ENCODE measurements around the gene MBOAT7. TPM values are rescaled to one million over a fixed set of nuclear protein-coding genes. Genes with fewer than 3 reads are reported as not detected.

Gene MBOAT7
- total and polyA plus RNA-seq, 8 donors: 14.1 to 1,215 (median 48.7) TPM

DNA sequence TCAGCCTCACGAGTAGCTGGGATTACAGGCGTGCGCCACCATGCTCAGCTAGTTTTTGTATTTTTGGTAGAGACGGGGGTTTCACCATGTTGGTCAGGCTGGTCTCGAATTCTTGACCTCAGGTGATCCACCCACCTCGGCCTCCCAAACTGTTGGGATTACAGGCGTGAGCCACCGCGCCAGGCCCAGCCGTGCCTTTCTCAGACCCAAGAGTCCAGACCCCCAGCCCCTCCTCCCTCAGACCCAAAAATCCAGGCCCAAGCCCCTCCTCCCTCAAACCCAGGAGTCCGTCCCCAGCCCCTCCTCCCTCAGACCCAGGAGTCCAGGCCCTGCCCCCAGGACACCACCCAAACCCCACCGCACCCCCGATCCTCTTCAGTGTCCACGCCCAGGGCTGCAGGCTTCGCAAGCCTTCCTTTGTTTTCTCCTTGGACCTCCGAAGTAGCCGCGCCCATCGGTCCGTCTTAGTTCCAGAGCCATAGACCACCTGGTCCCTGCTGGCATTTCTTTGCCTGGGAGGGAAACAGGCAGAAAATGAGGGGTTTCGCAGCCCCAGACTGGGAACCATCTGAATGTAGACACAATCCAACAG is 20.1 kb downstream of the MBOAT7 start:
- 88 to 93% (median 90%) methylated on average over 18 to 21 of the region's 21 CpGs for WGBS, 5 donors
- H3K4me1 ChIP-seq: peaks cover 17 to 37% (median 28%) of the 10 kb centered on the region in 4 donors
- H3K27me3 ChIP-seq: peaks cover 0 to 44% (median 4%) of the 10 kb centered on the region in 3 donors
- no peak for DNase-seq
- no peaks in the 10 kb centered on the region for H3K9me3 ChIP-seq
- TF ChIP-seq POLR2A (IDR thresholded peaks at IDR 0.05): no peak
- TF ChIP-seq, protein P1, sequence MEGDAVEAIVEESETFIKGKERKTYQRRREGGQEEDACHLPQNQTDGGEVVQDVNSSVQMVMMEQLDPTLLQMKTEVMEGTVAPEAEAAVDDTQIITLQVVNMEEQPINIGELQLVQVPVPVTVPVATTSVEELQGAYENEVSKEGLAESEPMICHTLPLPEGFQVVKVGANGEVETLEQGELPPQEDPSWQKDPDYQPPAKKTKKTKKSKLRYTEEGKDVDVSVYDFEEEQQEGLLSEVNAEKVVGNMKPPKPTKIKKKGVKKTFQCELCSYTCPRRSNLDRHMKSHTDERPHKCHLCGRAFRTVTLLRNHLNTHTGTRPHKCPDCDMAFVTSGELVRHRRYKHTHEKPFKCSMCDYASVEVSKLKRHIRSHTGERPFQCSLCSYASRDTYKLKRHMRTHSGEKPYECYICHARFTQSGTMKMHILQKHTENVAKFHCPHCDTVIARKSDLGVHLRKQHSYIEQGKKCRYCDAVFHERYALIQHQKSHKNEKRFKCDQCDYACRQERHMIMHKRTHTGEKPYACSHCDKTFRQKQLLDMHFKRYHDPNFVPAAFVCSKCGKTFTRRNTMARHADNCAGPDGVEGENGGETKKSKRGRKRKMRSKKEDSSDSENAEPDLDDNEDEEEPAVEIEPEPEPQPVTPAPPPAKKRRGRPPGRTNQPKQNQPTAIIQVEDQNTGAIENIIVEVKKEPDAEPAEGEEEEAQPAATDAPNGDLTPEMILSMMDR (IDR thresholded peaks at IDR 0.05): no peak
- TF ChIP-seq POLR2AphosphoS5 (IDR thresholded peaks at IDR 0.05): no peak
- TF ChIP-seq EP300 (IDR thresholded peaks at IDR 0.05): no peak
- no peak overlapping the region for H3K27ac ChIP-seq
- no peaks in the 10 kb centered on the region for H3K36me3 ChIP-seq
- intact Hi-C loops (cut with DNase I; ENCODE audit: low total_unique reads): no loop called here
- H3K4me3 ChIP-seq: no peak overlapping the region

DNA sequence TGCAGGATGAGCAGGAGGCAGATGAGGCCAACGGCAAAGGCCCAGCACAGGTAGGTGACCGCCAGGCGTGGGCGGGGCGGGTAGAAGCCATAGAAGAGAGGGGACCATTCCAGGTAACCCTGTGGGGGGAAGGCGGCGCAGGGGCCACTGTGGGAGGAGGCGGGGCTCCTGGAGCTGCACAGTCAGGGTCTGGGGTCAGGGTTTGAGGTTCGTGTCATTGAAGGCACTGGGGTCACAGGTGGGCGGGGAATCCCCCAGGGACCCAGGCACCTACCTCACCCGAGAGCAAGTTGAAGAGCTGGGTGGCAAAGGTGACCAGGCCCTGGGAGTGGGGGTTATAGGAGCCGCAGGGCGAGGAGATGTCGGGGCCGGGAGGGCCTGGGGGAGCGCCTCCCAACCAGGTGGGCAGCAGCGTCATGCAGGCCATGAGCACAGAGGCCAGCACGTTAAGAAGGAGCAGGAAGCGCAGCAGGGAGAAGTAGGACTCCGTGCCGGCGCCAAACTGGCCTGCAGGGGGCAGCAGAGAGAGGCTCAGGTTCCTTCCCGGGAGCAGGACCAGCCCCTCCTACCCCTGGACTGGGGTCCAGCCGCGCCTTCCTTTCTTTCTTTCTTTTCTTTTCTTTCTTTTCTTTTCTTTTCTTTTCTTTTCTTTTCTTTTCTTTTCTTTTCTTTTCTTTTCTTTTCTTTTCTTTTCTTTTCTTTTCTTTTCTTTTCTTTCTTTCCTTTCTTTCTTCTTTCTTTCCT is 21.0 kb downstream of the MBOAT7 start:
- intact Hi-C loops (cut with DNase I; ENCODE audit: low total_unique reads): no loop called here
- Histone ChIP-seq H3K4me1 (peaks cover 15 to 42% (median 29%) of the 10 kb centered on the region in 4 donors), H3K4me3 (no peak overlapping the region), H3K27ac (no peak overlapping the region), H3K9me3 (no peaks in the 10 kb centered on the region), H3K36me3 (no peaks in the 10 kb centered on the region), H3K27me3 (peaks cover 0 to 45% (median 4%) of the 10 kb centered on the region in 3 donors)
- WGBS, 5 donors: 19 to 38% (median 29%) methylated on average over 19 to 25 of the region's 25 CpGs
- TF ChIP-seq, protein P1 (IDR thresholded peaks at IDR 0.05): peak in 5 of 7 experiments; percentile 65 to 96 (median 84)
- no peak for TF ChIP-seq EP300 (IDR thresholded peaks at IDR 0.05)
- peak in 1 of 3 donors; percentile 19 for TF ChIP-seq POLR2AphosphoS5 (IDR thresholded peaks at IDR 0.05)
- peak; percentile 94 to 96 for DNase-seq

DNA sequence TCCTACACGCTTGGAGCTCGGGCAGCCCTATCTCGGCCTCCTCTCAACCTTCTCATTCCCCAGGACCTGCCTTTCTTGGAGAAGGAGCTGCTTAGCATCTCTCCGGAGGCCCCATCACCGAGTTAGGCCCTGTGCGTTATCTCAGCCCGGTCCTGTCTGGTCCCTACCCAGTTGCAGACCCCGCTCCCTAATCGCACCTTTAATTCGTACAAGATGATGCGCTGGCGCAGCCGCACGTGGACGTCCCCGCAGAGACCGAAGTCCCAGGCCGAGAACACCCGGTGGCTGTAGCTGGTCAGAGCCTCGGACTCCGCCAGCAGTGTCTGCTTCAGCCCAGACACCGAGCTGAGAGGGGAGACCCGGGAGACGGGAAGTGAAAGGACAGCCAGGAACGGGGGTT is 24.2 kb downstream of the MBOAT7 start:
- Histone ChIP-seq H3K36me3 (no peaks in the 10 kb centered on the region), H3K27me3 (peaks cover 0 to 35% (median 0%) of the 10 kb centered on the region in 3 donors), H3K4me1 (peaks cover 36 to 58% (median 47%) of the 10 kb centered on the region in 4 donors), H3K9me3 (no peaks in the 10 kb centered on the region), H3K4me3 (no peak overlapping the region), H3K27ac (no peak overlapping the region)
- intact Hi-C loops (cut with DNase I; ENCODE audit: low total_unique reads): no loop called here
- TF ChIP-seq POLR2AphosphoS5 (IDR thresholded peaks at IDR 0.05) (no peak), POLR2A (IDR thresholded peaks at IDR 0.05) (no peak), EP300 (IDR thresholded peaks at IDR 0.05) (no peak)
- TF ChIP-seq, protein P1 (IDR thresholded peaks at IDR 0.05): no peak
- 84 to 93% (median 91%) methylated on average over 25 of the region's 25 CpGs for WGBS, 5 donors
- no peak for DNase-seq

DNA sequence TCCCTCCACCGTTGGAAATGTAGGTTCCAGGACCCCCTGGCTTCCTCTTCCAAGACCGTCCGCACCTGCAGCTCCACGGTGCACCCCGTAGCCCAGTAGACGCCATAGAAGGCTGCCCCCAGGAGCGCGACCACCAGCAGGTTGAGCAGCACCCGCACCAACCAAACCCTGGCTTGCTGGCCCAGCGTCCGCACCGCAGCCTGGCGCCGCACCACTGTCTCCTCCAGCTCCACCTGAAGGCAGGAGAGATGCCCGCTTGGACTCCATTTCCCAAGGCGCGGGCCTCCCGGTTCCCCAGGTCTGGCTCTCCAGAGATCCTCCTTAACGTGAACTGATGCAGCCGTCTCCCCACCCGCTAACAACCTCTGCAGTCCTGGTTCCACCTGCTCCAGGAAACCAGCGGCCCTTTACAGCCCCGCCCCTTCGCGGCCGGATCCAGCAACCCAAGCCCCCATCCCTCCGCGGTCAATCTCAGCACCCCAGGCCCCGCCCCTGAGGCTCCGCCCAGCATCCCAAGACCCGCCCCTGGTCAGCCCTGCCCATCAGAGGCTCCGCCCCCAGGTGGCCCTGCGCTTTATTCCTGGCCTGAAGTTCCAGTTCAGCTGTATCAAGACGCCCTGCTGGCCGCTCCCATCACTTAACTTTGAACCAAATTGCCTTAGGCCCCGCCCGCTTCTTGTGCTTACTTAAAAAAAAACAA is 24.9 kb downstream of the MBOAT7 start:
- Histone ChIP-seq H3K4me3 (peak overlapping the region in 3 of 4 donors; percentile 1 to 17 (median 11)), H3K4me1 (peaks cover 37 to 60% (median 50%) of the 10 kb centered on the region in 4 donors), H3K27me3 (peaks cover 0 to 35% (median 0%) of the 10 kb centered on the region in 3 donors), H3K36me3 (no peaks in the 10 kb centered on the region), H3K9me3 (no peaks in the 10 kb centered on the region), H3K27ac (no peak overlapping the region)
- intact Hi-C loops (cut with DNase I; ENCODE audit: low total_unique reads): no loop called here
- DNase-seq: peak; percentile 86 to 88
- TF ChIP-seq, protein P1 (IDR thresholded peaks at IDR 0.05): no peak
- TF ChIP-seq POLR2AphosphoS5 (IDR thresholded peaks at IDR 0.05): peak in 1 of 3 donors; percentile 33
- whole genome bisulfite sequencing, 5 donors: 7 to 13% (median 10%) methylated on average over 24 to 37 of the region's 37 CpGs

Data from stomach (tissue), 9 donors.